ENCODE data around the gene SERPINB12.

- TF ChIP-seq EZH2 (IDR thresholded peaks at IDR 0.05; ENCODE audit: low read depth) (no peak), CTCF (conservative IDR thresholded peaks at IDR 0.05) (no peak)
Measured at GRCh38 chr18:63604791-63605567, 62.8 kb downstream of the SERPINB12 start.

Data from PC-9 (cell line).